Measurements from ENCODE around the gene HSP90AA1. TPM values are rescaled to one million over a fixed set of nuclear protein-coding genes. Genes with fewer than 3 reads are reported as not detected.

Gene HSP90AA1
- total and polyA plus RNA-seq, 11 donors, result 351 to 956 (median 427) TPM

DNA sequence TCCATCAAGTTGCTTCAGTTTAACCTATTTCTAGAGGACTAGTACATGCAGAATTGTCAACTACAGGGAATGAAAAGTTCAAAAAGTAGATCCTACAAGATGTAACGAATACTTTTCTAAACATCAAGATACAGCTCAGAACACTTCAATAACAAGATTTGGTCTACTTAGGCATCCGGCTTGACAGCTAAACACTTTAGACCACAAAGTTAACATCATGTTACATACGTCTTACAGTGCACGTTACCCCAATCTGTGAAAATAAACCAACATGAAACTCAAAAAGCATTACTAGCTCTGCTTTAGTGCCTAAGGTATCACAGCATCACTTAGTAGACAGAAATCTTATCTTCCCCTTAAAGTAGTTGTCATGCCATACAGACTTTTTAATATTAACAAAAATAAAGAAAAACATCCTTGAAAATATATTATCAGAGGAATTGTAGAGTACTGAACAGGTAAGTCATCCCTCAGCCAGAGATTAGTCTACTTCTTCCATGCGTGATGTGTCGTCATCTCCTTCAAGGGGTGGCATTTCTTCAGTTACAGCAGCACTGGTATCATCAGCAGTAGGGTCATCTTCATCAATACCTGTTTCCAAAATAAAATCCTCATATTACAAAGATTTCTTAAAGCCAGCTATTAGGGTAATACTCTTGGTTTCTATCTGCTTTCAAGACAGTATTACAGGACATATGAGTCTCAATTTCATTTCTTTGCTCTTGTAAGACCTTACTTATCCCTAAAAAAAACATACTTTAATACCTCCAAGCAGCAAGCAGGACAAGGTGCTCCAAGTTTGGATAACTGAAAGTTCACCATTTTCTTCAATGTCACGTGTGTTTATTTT is 5.4 kb downstream of the HSP90AA1 start:
- ATAC-seq (no peak), DNase-seq (no peak)
- H3K9me3 ChIP-seq, result no peaks in the 10 kb centered on the region
- WGBS, 4 donors, result 85 to 88% (median 85%) methylated on average over 7 of the region's 7 CpGs
- no peak overlapping the region for H3K27ac ChIP-seq
- H3K27me3 ChIP-seq, result no peaks in the 10 kb centered on the region
- intact Hi-C loops (cut with DNase I), result loop anchor here in 4 of 10 donors (10.0 kb wide), 3 partner anchors 117 to 233 kb away; partner anchors contain the start of genes DYNC1H1 (in 1 of the 4) and ZNF839 (in 1 of the 4)
- H3K4me3 ChIP-seq, result no peak overlapping the region
- peaks cover 14 to 59% (median 37%) of the 10 kb centered on the region in 12 donors for H3K4me1 ChIP-seq
- no peak for TF ChIP-seq CTCF (IDR thresholded peaks at IDR 0.05)
- TF ChIP-seq POLR2A (IDR thresholded peaks at IDR 0.05), result no peak
- peaks cover 2 to 82% (median 80%) of the 10 kb centered on the region in 9 donors for H3K36me3 ChIP-seq

DNA sequence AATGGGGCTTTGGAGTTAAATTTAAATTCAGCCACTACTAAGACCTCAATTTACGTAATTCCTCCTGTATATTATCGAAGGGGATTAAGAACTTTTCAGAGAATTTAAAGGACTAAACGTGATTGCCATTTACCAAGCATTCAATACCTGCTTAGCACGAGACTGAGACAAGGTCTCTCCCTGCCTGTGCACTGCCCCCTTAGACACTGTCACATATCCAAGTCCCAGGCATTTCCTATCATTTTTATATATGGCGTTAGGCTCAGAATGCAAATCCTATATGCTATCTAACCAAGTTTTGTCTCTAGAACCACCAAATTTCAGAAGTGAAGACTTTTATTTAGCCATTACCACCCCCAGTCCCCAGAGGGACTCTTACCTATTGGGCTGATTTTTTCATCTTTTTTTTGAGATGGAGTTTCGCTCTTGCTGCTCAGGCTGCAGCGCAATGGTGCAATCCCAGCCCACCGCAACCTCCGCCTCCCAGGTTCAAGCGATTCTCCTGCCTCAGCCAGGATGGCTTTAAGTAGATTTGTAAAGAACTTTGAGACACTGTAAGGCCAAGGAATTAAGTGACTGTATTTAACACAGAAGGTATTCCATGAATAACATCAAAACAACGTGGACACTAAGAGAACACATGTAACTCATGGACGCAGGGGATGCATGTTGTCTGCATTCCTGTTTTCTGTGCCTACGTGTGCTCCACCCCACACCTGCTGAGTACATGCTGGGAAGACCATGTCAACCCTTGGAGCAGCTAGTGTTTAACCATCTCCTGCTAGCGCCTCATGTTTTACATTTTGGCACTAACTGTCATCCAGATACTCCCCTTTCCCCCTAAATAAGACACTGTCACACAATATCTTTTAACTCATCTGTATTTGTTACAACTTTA is 6.4 kb downstream of the HSP90AA1 start:
- 76 to 86% (median 81%) methylated on average over 14 of the region's 14 CpGs for WGBS, 4 donors
- H3K27me3 ChIP-seq, result no peaks in the 10 kb centered on the region
- no peak overlapping the region for H3K27ac ChIP-seq
- DNase-seq, result no peak
- peaks cover 2 to 76% (median 74%) of the 10 kb centered on the region in 9 donors for H3K36me3 ChIP-seq
- no peak for ATAC-seq
- H3K9me3 ChIP-seq, result no peaks in the 10 kb centered on the region
- intact Hi-C loops (cut with DNase I), result loop anchor here in 4 of 10 donors (10.0 kb wide), 3 partner anchors 116 to 234 kb away; partner anchors contain the start of genes DYNC1H1 (in 1 of the 4) and ZNF839 (in 1 of the 4)
- H3K4me1 ChIP-seq, result peaks cover 13 to 52% (median 32%) of the 10 kb centered on the region in 12 donors
- TF ChIP-seq CTCF (IDR thresholded peaks at IDR 0.05) (no peak), POLR2A (IDR thresholded peaks at IDR 0.05) (no peak)
- H3K4me3 ChIP-seq, result no peak overlapping the region

- intact Hi-C loops (cut with DNase I), result no loop called here
- peaks cover 8 to 45% (median 26%) of the 10 kb centered on the region in 12 donors for H3K4me1 ChIP-seq
- no peaks in the 10 kb centered on the region for H3K27me3 ChIP-seq
- TF ChIP-seq POLR2A (IDR thresholded peaks at IDR 0.05), result no peak
- no peak for TF ChIP-seq CTCF (IDR thresholded peaks at IDR 0.05)
- no peak overlapping the region for H3K27ac ChIP-seq
- H3K4me3 ChIP-seq, result no peak overlapping the region
- no peaks in the 10 kb centered on the region for H3K9me3 ChIP-seq
- peaks cover 2 to 68% (median 66%) of the 10 kb centered on the region in 9 donors for H3K36me3 ChIP-seq
- ATAC-seq (no peak), DNase-seq (no peak)
Observed at GRCh38 chr14:102079700-102079979, 7.2 kb downstream of the HSP90AA1 start.

Measured in heart left ventricle (tissue), 16 donors.